Measurements from ENCODE around the gene WASL. TPM values are rescaled to one million over a fixed set of nuclear protein-coding genes. Genes with fewer than 3 reads are reported as not detected.

WASL gene
- total and polyA plus RNA-seq, 4 donors = 21.3 to 48.2 (median 37.5) TPM

- ATAC-seq (ENCODE audit: low FRiP score) (no peak), DNase-seq (no peak)
- intact Hi-C loops (cut with DNase I) = no loop called here
- Histone ChIP-seq H3K36me3 (ENCODE audit: control insufficient read depth in 1 of 2, insufficient read depth in 2 of 2, low read length in 1 of 2) (no peaks in the 10 kb centered on the region), H3K27me3 (ENCODE audit: control insufficient read depth in 1 of 2, insufficient read depth in 2 of 2, low read length in 1 of 2) (no peaks in the 10 kb centered on the region), H3K9me3 (ENCODE audit: control insufficient read depth, low read length) (no peaks in the 10 kb centered on the region), H3K4me3 (ENCODE audit: low read length in 2 of 2) (no peak overlapping the region), H3K4me1 (ENCODE audit: control insufficient read depth in 1 of 2, insufficient read depth in 2 of 2, low read length in 2 of 2) (peaks cover 2 to 8% of the 10 kb centered on the region in 2 donors), H3K27ac (ENCODE audit: low read depth in 1 of 2, low read length in 2 of 2) (no peak overlapping the region)
- 72 to 81% methylated on average over 2 of the region's 2 CpGs for WGBS, 2 donors
These were observed 29.5 kb downstream of the WASL start for GRCh38 chr7:123719197-123719721.

GRCh38 chr7:123718773-123719172 is 30.0 kb downstream of the WASL start:
- no peak overlapping the region for H3K27ac ChIP-seq (ENCODE audit: low read depth in 1 of 2, low read length in 2 of 2)
- no peaks in the 10 kb centered on the region for H3K27me3 ChIP-seq (ENCODE audit: control insufficient read depth in 1 of 2, insufficient read depth in 2 of 2, low read length in 1 of 2)
- intact Hi-C loops (cut with DNase I) = no loop called here
- H3K9me3 ChIP-seq (ENCODE audit: control insufficient read depth, low read length) = no peaks in the 10 kb centered on the region
- ATAC-seq (ENCODE audit: low FRiP score) (no peak), DNase-seq (no peak)
- no peaks in the 10 kb centered on the region for H3K36me3 ChIP-seq (ENCODE audit: control insufficient read depth in 1 of 2, insufficient read depth in 2 of 2, low read length in 1 of 2)
- H3K4me3 ChIP-seq (ENCODE audit: low read length in 2 of 2) = no peak overlapping the region
- 75 to 80% methylated on average over 4 of the region's 4 CpGs for WGBS, 2 donors
- H3K4me1 ChIP-seq (ENCODE audit: control insufficient read depth in 1 of 2, insufficient read depth in 2 of 2, low read length in 2 of 2) = peaks cover 2 to 8% of the 10 kb centered on the region in 2 donors

- intact Hi-C loops (cut with DNase I) = no loop called here
- WGBS, 2 donors = 98% methylated on average over 3 of the region's 3 CpGs
- DNase-seq (no peak), ATAC-seq (ENCODE audit: low FRiP score) (no peak)
- H3K36me3 ChIP-seq (ENCODE audit: control insufficient read depth in 1 of 2, insufficient read depth in 2 of 2, low read length in 1 of 2) = no peaks in the 10 kb centered on the region
- peaks cover 0 to 8% of the 10 kb centered on the region in 2 donors for H3K4me1 ChIP-seq (ENCODE audit: control insufficient read depth in 1 of 2, insufficient read depth in 2 of 2, low read length in 2 of 2)
- no peak overlapping the region for H3K27ac ChIP-seq (ENCODE audit: low read depth in 1 of 2, low read length in 2 of 2)
- no peak overlapping the region for H3K4me3 ChIP-seq (ENCODE audit: low read length in 2 of 2)
- no peaks in the 10 kb centered on the region for H3K27me3 ChIP-seq (ENCODE audit: control insufficient read depth in 1 of 2, insufficient read depth in 2 of 2, low read length in 1 of 2)
- no peaks in the 10 kb centered on the region for H3K9me3 ChIP-seq (ENCODE audit: control insufficient read depth, low read length)
These were observed 31.1 kb downstream of the WASL start for GRCh38 chr7:123717689-123718088.

- WGBS, 2 donors = 93 to 94% methylated on average over 1 of the region's 1 CpG
- no peak overlapping the region for H3K27ac ChIP-seq (ENCODE audit: low read depth in 1 of 2, low read length in 2 of 2)
- H3K9me3 ChIP-seq (ENCODE audit: control insufficient read depth, low read length) = no peaks in the 10 kb centered on the region
- H3K36me3 ChIP-seq (ENCODE audit: control insufficient read depth in 1 of 2, insufficient read depth in 2 of 2, low read length in 1 of 2) = no peaks in the 10 kb centered on the region
- H3K27me3 ChIP-seq (ENCODE audit: control insufficient read depth in 1 of 2, insufficient read depth in 2 of 2, low read length in 1 of 2) = no peaks in the 10 kb centered on the region
- DNase-seq = no peak
- peaks cover 0 to 8% of the 10 kb centered on the region in 2 donors for H3K4me1 ChIP-seq (ENCODE audit: control insufficient read depth in 1 of 2, insufficient read depth in 2 of 2, low read length in 2 of 2)
- intact Hi-C loops (cut with DNase I) = no loop called here
- no peak for ATAC-seq (ENCODE audit: low FRiP score)
- H3K4me3 ChIP-seq (ENCODE audit: low read length in 2 of 2) = no peak overlapping the region
These were observed 31.9 kb downstream of the WASL start for GRCh38 chr7:123716877-123717276.

GRCh38 chr7:123715799-123716198 is 33.0 kb downstream of the WASL start:
- no peaks in the 10 kb centered on the region for H3K9me3 ChIP-seq (ENCODE audit: control insufficient read depth, low read length)
- 43 to 96% methylated on average over 1 of the region's 1 CpG for WGBS, 2 donors
- DNase-seq (no peak), ATAC-seq (ENCODE audit: low FRiP score) (no peak)
- no peak overlapping the region for H3K4me3 ChIP-seq (ENCODE audit: low read length in 2 of 2)
- intact Hi-C loops (cut with DNase I) = no loop called here
- H3K27me3 ChIP-seq (ENCODE audit: control insufficient read depth in 1 of 2, insufficient read depth in 2 of 2, low read length in 1 of 2) = no peaks in the 10 kb centered on the region
- H3K36me3 ChIP-seq (ENCODE audit: control insufficient read depth in 1 of 2, insufficient read depth in 2 of 2, low read length in 1 of 2) = no peaks in the 10 kb centered on the region
- peaks cover 0 to 8% of the 10 kb centered on the region in 2 donors for H3K4me1 ChIP-seq (ENCODE audit: control insufficient read depth in 1 of 2, insufficient read depth in 2 of 2, low read length in 2 of 2)
- no peak overlapping the region for H3K27ac ChIP-seq (ENCODE audit: low read depth in 1 of 2, low read length in 2 of 2)

- Histone ChIP-seq H3K36me3 (ENCODE audit: control insufficient read depth in 1 of 2, insufficient read depth in 2 of 2, low read length in 1 of 2) (no peaks in the 10 kb centered on the region), H3K27ac (ENCODE audit: low read depth in 1 of 2, low read length in 2 of 2) (no peak overlapping the region), H3K4me1 (ENCODE audit: control insufficient read depth in 1 of 2, insufficient read depth in 2 of 2, low read length in 2 of 2) (peaks cover 0 to 8% of the 10 kb centered on the region in 2 donors), H3K9me3 (ENCODE audit: control insufficient read depth, low read length) (no peaks in the 10 kb centered on the region), H3K4me3 (ENCODE audit: low read length in 2 of 2) (no peak overlapping the region), H3K27me3 (ENCODE audit: control insufficient read depth in 1 of 2, insufficient read depth in 2 of 2, low read length in 1 of 2) (no peaks in the 10 kb centered on the region)
- 97 to 99% methylated on average over 2 of the region's 2 CpGs for WGBS, 2 donors
- DNase-seq (no peak), ATAC-seq (ENCODE audit: low FRiP score) (no peak)
- intact Hi-C loops (cut with DNase I) = no loop called here
These were observed 33.6 kb downstream of the WASL start for GRCh38 chr7:123715198-123715597.

GRCh38 chr7:123714296-123715080 is 34.3 kb downstream of the WASL start:
- no peak overlapping the region for H3K27ac ChIP-seq (ENCODE audit: low read depth in 1 of 2, low read length in 2 of 2)
- no peaks in the 10 kb centered on the region for H3K27me3 ChIP-seq (ENCODE audit: control insufficient read depth in 1 of 2, insufficient read depth in 2 of 2, low read length in 1 of 2)
- intact Hi-C loops (cut with DNase I) = no loop called here
- no peak overlapping the region for H3K4me3 ChIP-seq (ENCODE audit: low read length in 2 of 2)
- no peaks in the 10 kb centered on the region for H3K9me3 ChIP-seq (ENCODE audit: control insufficient read depth, low read length)
- no peaks in the 10 kb centered on the region for H3K36me3 ChIP-seq (ENCODE audit: control insufficient read depth in 1 of 2, insufficient read depth in 2 of 2, low read length in 1 of 2)
- 44 to 52% methylated on average over 3 of the region's 3 CpGs for WGBS, 2 donors
- peaks cover 0 to 6% of the 10 kb centered on the region in 2 donors for H3K4me1 ChIP-seq (ENCODE audit: control insufficient read depth in 1 of 2, insufficient read depth in 2 of 2, low read length in 2 of 2)
- DNase-seq = no peak
- ATAC-seq (ENCODE audit: low FRiP score) = no peak

GRCh38 chr7:123712619-123713018 is 36.2 kb downstream of the WASL start:
- peaks cover 0 to 5% of the 10 kb centered on the region in 2 donors for H3K4me1 ChIP-seq (ENCODE audit: control insufficient read depth in 1 of 2, insufficient read depth in 2 of 2, low read length in 2 of 2)
- intact Hi-C loops (cut with DNase I) = no loop called here
- ATAC-seq (ENCODE audit: low FRiP score) = no peak
- no peak overlapping the region for H3K4me3 ChIP-seq (ENCODE audit: low read length in 2 of 2)
- H3K36me3 ChIP-seq (ENCODE audit: control insufficient read depth in 1 of 2, insufficient read depth in 2 of 2, low read length in 1 of 2) = peaks cover 0 to under 1% of the 10 kb centered on the region in 2 donors
- no peak for DNase-seq
- H3K27ac ChIP-seq (ENCODE audit: low read depth in 1 of 2, low read length in 2 of 2) = no peak overlapping the region
- 45 to 56% methylated on average over 1 of the region's 1 CpG for WGBS, 2 donors
- H3K27me3 ChIP-seq (ENCODE audit: control insufficient read depth in 1 of 2, insufficient read depth in 2 of 2, low read length in 1 of 2) = no peaks in the 10 kb centered on the region
- H3K9me3 ChIP-seq (ENCODE audit: control insufficient read depth, low read length) = no peaks in the 10 kb centered on the region

- intact Hi-C loops (cut with DNase I) = no loop called here
- H3K36me3 ChIP-seq (ENCODE audit: control insufficient read depth in 1 of 2, insufficient read depth in 2 of 2, low read length in 1 of 2) = peaks cover 0 to 1% of the 10 kb centered on the region in 2 donors
- no peaks in the 10 kb centered on the region for H3K27me3 ChIP-seq (ENCODE audit: control insufficient read depth in 1 of 2, insufficient read depth in 2 of 2, low read length in 1 of 2)
- H3K27ac ChIP-seq (ENCODE audit: low read depth in 1 of 2, low read length in 2 of 2) = no peak overlapping the region
- no peaks in the 10 kb centered on the region for H3K9me3 ChIP-seq (ENCODE audit: control insufficient read depth, low read length)
- DNase-seq = no peak
- no peak overlapping the region for H3K4me3 ChIP-seq (ENCODE audit: low read length in 2 of 2)
- peaks cover 0 to 5% of the 10 kb centered on the region in 2 donors for H3K4me1 ChIP-seq (ENCODE audit: control insufficient read depth in 1 of 2, insufficient read depth in 2 of 2, low read length in 2 of 2)
- ATAC-seq (ENCODE audit: low FRiP score) = no peak
These were observed 36.9 kb downstream of the WASL start for GRCh38 chr7:123711832-123712293.
